ENCODE measurements around the gene SRC. TPM values are rescaled to one million over a fixed set of nuclear protein-coding genes. Genes with fewer than 3 reads are reported as not detected.

The SRC gene
- 1 to 10 TPM; 4.2 to 5.7 TPM for total RNA-seq

DNA sequence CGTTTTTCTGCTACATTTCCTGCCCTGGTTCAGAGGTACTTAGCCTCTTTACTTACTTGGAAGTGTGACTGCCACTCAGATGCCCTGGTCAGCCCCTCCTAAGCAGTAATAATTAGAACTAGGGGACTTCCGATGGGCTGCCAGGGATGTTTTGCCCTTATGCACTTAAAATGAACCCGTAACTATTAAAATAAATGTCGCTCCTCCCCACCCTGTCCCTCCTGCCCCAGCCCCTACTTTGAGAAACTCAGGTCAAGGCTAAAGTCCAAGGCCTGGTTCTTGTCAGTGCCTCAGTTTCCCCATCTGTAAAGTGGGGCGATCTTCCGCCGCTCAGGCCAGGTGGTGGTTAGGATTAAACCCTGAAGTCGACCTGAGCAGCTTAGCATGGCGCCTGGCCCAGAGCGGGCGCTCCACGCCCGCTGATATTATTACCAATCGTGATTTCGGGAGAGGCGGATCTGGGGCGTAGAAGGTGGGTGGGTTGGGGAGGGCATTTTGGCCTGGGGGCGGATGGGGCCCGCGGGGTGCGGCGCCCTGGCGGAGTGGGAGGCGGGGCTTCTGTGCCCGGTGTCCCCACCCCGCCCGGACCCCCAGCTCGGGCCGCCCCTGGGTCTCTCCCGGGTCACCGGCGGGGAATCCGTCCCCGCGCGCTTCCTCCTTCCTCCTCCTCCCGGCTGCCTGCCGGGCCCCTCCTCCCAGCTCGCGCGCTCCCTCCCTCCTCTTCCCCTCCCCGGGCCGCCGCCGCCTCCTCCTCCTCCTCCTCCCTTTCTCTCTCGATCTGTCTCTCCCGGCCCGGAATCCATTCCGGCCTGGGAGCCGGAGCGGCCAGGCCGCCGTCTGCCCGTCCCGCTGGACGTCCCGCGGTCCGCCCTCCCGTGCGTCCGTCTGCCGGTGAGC is at the start of gene SRC:
TSS of gene SRC (plus strand) at position 802 of the 897 bp plus-strand sequence. CDS start 38,014 bp downstream, outside the sequence.
- peak within 1 kb of the TSS; percentile 68 for H3K4me3 Mint-ChIP-seq

DNA sequence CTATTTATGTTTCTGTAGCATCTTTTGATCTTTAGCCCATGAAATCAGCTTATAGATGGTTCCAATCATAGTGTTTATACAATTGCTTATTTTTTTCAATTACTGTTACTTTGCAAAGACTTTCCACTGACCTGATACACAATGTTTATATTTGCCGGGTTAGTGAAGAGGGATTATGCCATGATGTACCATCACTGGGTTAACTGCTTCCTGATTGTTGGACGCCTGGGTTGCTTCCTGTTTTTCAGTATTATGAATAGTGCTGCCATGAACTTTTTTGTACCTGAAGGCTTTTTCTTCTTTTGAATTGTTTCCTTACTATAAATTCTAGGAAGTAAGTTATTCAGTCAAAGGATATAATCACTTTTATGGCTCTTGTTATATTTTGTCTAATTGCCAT is 49.6 kb upstream of the SRC start:
- DNase-seq (no peak), ATAC-seq (no peak)
- H3K9me3 Mint-ChIP-seq (ENCODE audit: low read depth), result peaks cover 2% of the 10 kb centered on the region
- ChIA-PET CTCF (no interaction called here), POLR2A (no interaction called here)
- peaks cover 34% of the 10 kb centered on the region for H3K36me3 Mint-ChIP-seq (ENCODE audit: low read depth)
- no peak overlapping the region for H3K27ac Mint-ChIP-seq
- H3K4me3 Mint-ChIP-seq, result no peak overlapping the region
- no peaks in the 10 kb centered on the region for H3K27me3 Mint-ChIP-seq
- H3K4me1 Mint-ChIP-seq, result peaks cover 44% of the 10 kb centered on the region
- intact Hi-C loops (cut with DNase I, micrococcal nuclease), result no loop called here

More for the DNA sequence above, at the start of gene SRC:
- Mint-ChIP-seq H3K27ac (peak within 1 kb of the TSS; percentile 49), H3K4me1 (peaks cover 11% of the 10 kb centered on the region), H3K27me3 (no peaks in the 10 kb centered on the region), H3K36me3 (ENCODE audit: low read depth) (no peaks in the 10 kb centered on the region), H3K9me3 (ENCODE audit: low read depth) (no peaks in the 10 kb centered on the region)
- ChIA-PET POLR2A (interaction anchor here (0.6 kb wide), 1 partner anchor 44 kb away, joined by 3 read pairs; no protein-coding TSS in a partner anchor), CTCF (interaction anchor here (0.7 kb wide), 1 partner anchor 51 kb away, joined by 3 read pairs; no protein-coding TSS in a partner anchor)
- DNase-seq (peak; percentile 71), ATAC-seq (peak; percentile 62)
- intact Hi-C loops (cut with DNase I, micrococcal nuclease), result loop anchor here (2.0 to 5.0 kb wide), 2 partner anchors 53 to 57 kb away; partner anchors contain the start of gene MANBAL (in 1 of the 2)

DNA sequence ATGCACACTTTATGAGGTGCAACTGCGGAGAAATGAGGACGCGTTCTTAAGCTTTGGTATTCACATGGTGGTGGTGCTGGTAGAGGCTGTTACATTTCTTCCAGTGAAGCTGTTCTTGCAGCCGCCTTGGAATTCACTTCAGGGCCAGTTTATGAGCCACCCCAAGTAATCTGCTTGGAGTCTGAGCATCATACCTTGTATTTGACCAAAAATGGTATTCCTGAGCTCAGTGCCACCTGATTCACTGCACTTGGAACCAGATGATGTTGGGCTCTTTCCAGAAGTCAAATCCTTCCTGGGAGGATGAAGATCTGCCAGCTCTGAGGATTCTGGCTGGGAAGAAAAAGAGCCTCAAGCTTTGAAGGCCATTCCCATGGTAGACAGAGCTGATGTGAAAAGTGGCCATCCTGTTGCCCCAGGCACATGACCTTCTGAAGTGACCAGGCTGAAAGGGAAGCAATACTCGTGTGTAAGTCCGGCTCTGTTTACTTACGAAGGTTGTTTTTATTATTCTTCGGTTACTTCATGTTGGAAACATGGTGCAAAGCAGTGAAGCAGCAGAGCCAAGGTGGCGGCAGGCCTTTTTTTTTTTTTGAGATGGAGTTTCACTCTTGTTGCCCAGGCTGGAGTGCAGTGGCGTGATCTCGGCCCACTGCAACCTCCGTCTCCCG is 48.7 kb upstream of the SRC start:
- DNase-seq (no peak), ATAC-seq (no peak)
- Mint-ChIP-seq H3K4me1 (peaks cover 38% of the 10 kb centered on the region), H3K27me3 (no peaks in the 10 kb centered on the region), H3K4me3 (no peak overlapping the region), H3K36me3 (ENCODE audit: low read depth) (peaks cover 33% of the 10 kb centered on the region), H3K27ac (no peak overlapping the region), H3K9me3 (ENCODE audit: low read depth) (peaks cover 2% of the 10 kb centered on the region)
- ChIA-PET POLR2A (no interaction called here), CTCF (interaction anchor here (0.8 kb wide), 1 partner anchor 464 kb away, joined by 3 read pairs; no protein-coding TSS in a partner anchor)
- intact Hi-C loops (cut with DNase I, micrococcal nuclease), result no loop called here

- Mint-ChIP-seq H3K4me1 (peaks cover 35% of the 10 kb centered on the region), H3K27me3 (no peaks in the 10 kb centered on the region), H3K4me3 (no peak overlapping the region), H3K27ac (no peak overlapping the region), H3K36me3 (ENCODE audit: low read depth) (peaks cover 30% of the 10 kb centered on the region), H3K9me3 (ENCODE audit: low read depth) (no peaks in the 10 kb centered on the region)
- intact Hi-C loops (cut with DNase I, micrococcal nuclease), result no loop called here
- DNase-seq, result peak; percentile 20
- ChIA-PET POLR2A (no interaction called here), CTCF (interaction anchor here (0.5 to 1.0 kb wide), 4 partner anchors 8 to 81 kb away, joined by 3 to 5 read pairs (median 4); no protein-coding TSS in a partner anchor)
- no peak for ATAC-seq
Measured at GRCh38 chr20:37298190-37298939, 47.6 kb upstream of the SRC start.

DNA sequence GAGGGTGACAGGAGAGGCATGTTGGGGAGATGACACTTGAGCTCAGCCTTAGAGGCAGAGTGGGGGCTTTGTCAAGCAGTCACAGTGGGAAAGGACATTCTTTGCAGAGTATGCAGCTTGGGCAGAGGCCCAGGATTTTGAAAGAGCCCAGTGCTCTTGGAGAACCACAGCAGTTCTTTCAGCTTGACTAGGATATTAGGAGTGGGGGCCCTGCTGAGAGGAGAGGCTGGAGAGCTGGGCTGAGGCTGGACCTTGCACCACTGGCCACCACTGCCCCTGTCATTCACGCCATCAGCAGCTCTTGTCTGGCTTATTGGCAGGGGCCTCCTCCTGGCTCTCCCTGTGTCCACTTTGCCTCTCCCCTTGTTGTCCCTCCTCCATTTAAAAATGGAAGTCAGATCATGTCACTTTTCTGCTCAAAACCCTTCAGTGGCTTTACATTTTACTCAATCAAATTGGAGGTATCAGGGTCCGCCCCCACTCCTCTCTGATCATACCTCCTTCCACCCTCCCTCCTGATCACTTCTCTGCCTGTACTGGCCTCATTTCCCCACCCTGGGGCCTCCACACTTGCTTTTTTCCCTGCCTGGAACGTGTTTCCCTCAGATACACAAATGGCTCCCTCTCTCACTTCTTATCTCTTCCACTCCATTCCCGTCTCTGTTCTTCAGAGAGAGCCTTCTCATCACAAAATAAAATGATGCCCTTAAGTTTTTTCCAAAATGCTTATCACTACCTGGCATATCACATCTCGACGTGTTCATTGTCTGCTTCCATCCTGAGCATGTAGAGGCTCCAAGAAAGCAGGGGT is 46.0 kb upstream of the SRC start:
- ATAC-seq (no peak), DNase-seq (no peak)
- ChIA-PET POLR2A (no interaction called here), CTCF (no interaction called here)
- H3K36me3 Mint-ChIP-seq (ENCODE audit: low read depth), result peaks cover 30% of the 10 kb centered on the region
- H3K27me3 Mint-ChIP-seq, result no peaks in the 10 kb centered on the region
- intact Hi-C loops (cut with DNase I, micrococcal nuclease), result no loop called here
- no peak overlapping the region for H3K27ac Mint-ChIP-seq
- H3K4me1 Mint-ChIP-seq, result peaks cover 22% of the 10 kb centered on the region
- H3K9me3 Mint-ChIP-seq (ENCODE audit: low read depth), result no peaks in the 10 kb centered on the region
- no peak overlapping the region for H3K4me3 Mint-ChIP-seq

- Mint-ChIP-seq H3K4me3 (no peak overlapping the region), H3K36me3 (ENCODE audit: low read depth) (peaks cover 30% of the 10 kb centered on the region), H3K27ac (no peak overlapping the region), H3K9me3 (ENCODE audit: low read depth) (no peaks in the 10 kb centered on the region), H3K4me1 (peaks cover 11% of the 10 kb centered on the region), H3K27me3 (no peaks in the 10 kb centered on the region)
- no peak for DNase-seq
- ATAC-seq, result no peak
- intact Hi-C loops (cut with DNase I, micrococcal nuclease), result no loop called here
- ChIA-PET CTCF (no interaction called here), POLR2A (interaction anchor here (0.5 kb wide), 1 partner anchor 44 kb away, joined by 3 read pairs; no protein-coding TSS in a partner anchor)
Measured at GRCh38 chr20:37301120-37301519, 44.8 kb upstream of the SRC start.

DNA sequence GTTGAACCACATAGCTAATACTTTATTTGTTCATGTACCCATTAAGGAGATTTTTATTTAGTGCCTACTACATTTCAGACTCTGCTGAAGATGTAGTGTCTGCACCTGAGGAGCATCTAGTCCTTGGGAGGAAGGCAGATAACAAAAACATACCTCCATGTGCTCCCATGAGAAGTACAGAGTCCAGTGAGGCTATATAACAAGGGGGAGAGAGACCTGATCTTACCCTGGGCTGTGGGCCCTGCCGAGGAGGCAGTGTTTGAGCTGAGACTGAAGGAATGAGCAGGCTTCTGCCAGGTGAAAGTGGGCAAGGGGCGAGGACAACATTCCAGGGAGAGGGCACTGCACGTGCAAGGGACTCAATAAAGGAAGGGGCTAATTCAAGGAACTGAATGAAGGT is 44.4 kb upstream of the SRC start:
- Mint-ChIP-seq H3K27me3 (no peaks in the 10 kb centered on the region), H3K9me3 (ENCODE audit: low read depth) (no peaks in the 10 kb centered on the region), H3K27ac (no peak overlapping the region), H3K36me3 (ENCODE audit: low read depth) (peaks cover 30% of the 10 kb centered on the region), H3K4me1 (peaks cover 7% of the 10 kb centered on the region), H3K4me3 (no peak overlapping the region)
- ChIA-PET POLR2A (interaction anchor here (0.5 kb wide), 1 partner anchor 44 kb away, joined by 3 read pairs; no protein-coding TSS in a partner anchor), CTCF (no interaction called here)
- DNase-seq (no peak), ATAC-seq (no peak)
- intact Hi-C loops (cut with DNase I, micrococcal nuclease), result no loop called here

GRCh38 chr20:37302981-37303380 is 43.0 kb upstream of the SRC start:
- H3K36me3 Mint-ChIP-seq (ENCODE audit: low read depth), result peaks cover 27% of the 10 kb centered on the region
- intact Hi-C loops (cut with DNase I, micrococcal nuclease), result no loop called here
- no peaks in the 10 kb centered on the region for H3K9me3 Mint-ChIP-seq (ENCODE audit: low read depth)
- no peak overlapping the region for H3K27ac Mint-ChIP-seq
- POLR2A ChIA-PET, result no interaction called here
- ATAC-seq (no peak), DNase-seq (no peak)
- no peak overlapping the region for H3K4me3 Mint-ChIP-seq
- H3K4me1 Mint-ChIP-seq, result peaks cover 8% of the 10 kb centered on the region
- CTCF ChIA-PET, result no interaction called here
- H3K27me3 Mint-ChIP-seq, result no peaks in the 10 kb centered on the region

- no peak overlapping the region for H3K27ac Mint-ChIP-seq
- H3K4me3 Mint-ChIP-seq, result no peak overlapping the region
- ATAC-seq, result no peak
- H3K27me3 Mint-ChIP-seq, result no peaks in the 10 kb centered on the region
- no peak for DNase-seq
- no peaks in the 10 kb centered on the region for H3K9me3 Mint-ChIP-seq (ENCODE audit: low read depth)
- H3K36me3 Mint-ChIP-seq (ENCODE audit: low read depth), result peaks cover 27% of the 10 kb centered on the region
- H3K4me1 Mint-ChIP-seq, result peaks cover 10% of the 10 kb centered on the region
- CTCF ChIA-PET, result no interaction called here
- intact Hi-C loops (cut with DNase I, micrococcal nuclease), result no loop called here
- POLR2A ChIA-PET, result no interaction called here
Measured at GRCh38 chr20:37303637-37304036, 42.3 kb upstream of the SRC start.

GRCh38 chr20:37305079-37305478 is 40.9 kb upstream of the SRC start:
- Mint-ChIP-seq H3K4me1 (peaks cover 16% of the 10 kb centered on the region), H3K27ac (no peak overlapping the region), H3K9me3 (ENCODE audit: low read depth) (no peaks in the 10 kb centered on the region), H3K27me3 (no peaks in the 10 kb centered on the region), H3K4me3 (no peak overlapping the region), H3K36me3 (ENCODE audit: low read depth) (peaks cover 24% of the 10 kb centered on the region)
- ATAC-seq (no peak), DNase-seq (no peak)
- ChIA-PET CTCF (interaction anchor here (0.6 to 1.6 kb wide), 2 partner anchors 113 to 1570 kb away, joined by 3 read pairs; no protein-coding TSS in a partner anchor), POLR2A (no interaction called here)
- intact Hi-C loops (cut with DNase I, micrococcal nuclease), result no loop called here
